GM18526 (cell line): Measurements from ENCODE around the gene HHAT.

ENCODE experiments used
- POLR2A ChIP-seq: IDR thresholded peaks from 3 replicates; pipeline ENCODE4 v1.6.1; 2011; ENCODE audit not compliant: insufficient read length; ENCODE audit errors: extremely low read depth

Gene HHAT

GRCh38 chr1:210653771-210654170 is 325.1 kb downstream of the HHAT start:
- no peak for TF ChIP-seq POLR2A

- no peak for TF ChIP-seq POLR2A
These were observed 325.7 kb downstream of the HHAT start for GRCh38 chr1:210654176-210654981.

- TF ChIP-seq POLR2A, result no peak
These were observed 326.8 kb downstream of the HHAT start for GRCh38 chr1:210655511-210655910.

GRCh38 chr1:210657806-210658205 is 329.1 kb downstream of the HHAT start:
- TF ChIP-seq POLR2A, result no peak

GRCh38 chr1:210662291-210663050 is 333.8 kb downstream of the HHAT start:
- TF ChIP-seq POLR2A, result no peak

- TF ChIP-seq POLR2A, result no peak
These were observed 335.2 kb downstream of the HHAT start for GRCh38 chr1:210663730-210664573.

GRCh38 chr1:210669951-210670350 is 341.2 kb downstream of the HHAT start:
- TF ChIP-seq POLR2A, result no peak

- TF ChIP-seq POLR2A, result no peak
These were observed 345.4 kb downstream of the HHAT start for GRCh38 chr1:210674151-210674550.

GRCh38 chr1:210676539-210676938 is 347.8 kb downstream of the HHAT start:
- TF ChIP-seq POLR2A, result no peak

- TF ChIP-seq POLR2A, result no peak
These were observed 348.8 kb downstream of the HHAT start for GRCh38 chr1:210677533-210677932.

GRCh38 chr1:210678306-210678705 is 349.6 kb downstream of the HHAT start:
- no peak for TF ChIP-seq POLR2A

GRCh38 chr1:210681158-210681557 is 352.5 kb downstream of the HHAT start:
- TF ChIP-seq POLR2A, result no peak

GRCh38 chr1:210683403-210684047 is 354.8 kb downstream of the HHAT start:
- TF ChIP-seq POLR2A, result no peak

- no peak for TF ChIP-seq POLR2A
These were observed 356.0 kb downstream of the HHAT start for GRCh38 chr1:210684466-210685294.
